Right lobe of liver (tissue), 6 donors: ENCODE measurements around the gene TMEM138. TPM values are rescaled to one million over a fixed set of nuclear protein-coding genes. Genes with fewer than 3 reads are reported as not detected.
A peak's percentile ranks its signal among the peaks of the same experiment; 100 is the strongest.

ENCODE experiments used
- ATAC-seq, 4 donors: fragments of 200-7000 bp; cut with Tn5 transposase; one replicate each; pipeline ENCODE4 v1.9.1; 2020; ENCODE audit warnings: mild to moderate bottlenecking in 4 of 4, moderate library complexity in 4 of 4
- DNase-seq, 3 donors: peaks; one replicate each; pipeline ENCODE4 v3.0.0-alpha.2; 2020
- H3K27ac ChIP-seq, 3 donors: fragments of 200-600 bp; one replicate each; pipeline ENCODE4 v1.8.0; 2022
- H3K27me3 ChIP-seq, 2 donors: fragments of 200-600 bp; one replicate each; pipeline ENCODE4 v1.8.0; 2022
- H3K36me3 ChIP-seq, 4 donors: fragments of 200-600 bp; sonication (generic) in 1 of 4; one replicate each; pipeline versions ENCODE4 v1.5.1 to v1.8.0; 2017 to 2022; ENCODE audit warnings: control low read depth in 1 of 4
- H3K4me1 ChIP-seq, 4 donors: fragments of 200-600 bp; sonication (generic) in 1 of 4; one replicate each; pipeline versions ENCODE4 v1.5.1 to v1.8.0; 2017 to 2022; ENCODE audit warnings: control low read depth in 1 of 4
- H3K4me3 ChIP-seq, 3 donors: fragments of 200-600 bp; one replicate each; pipeline ENCODE4 v1.8.0; 2022
- H3K9me3 ChIP-seq, 4 donors: fragments of 200-600 bp; sonication (generic) in 1 of 4; one replicate each; pipeline versions ENCODE4 v1.5.1 to v1.8.0; 2017 to 2022; ENCODE audit warnings: control low read depth in 1 of 4
- POLR2A ChIP-seq: fragments of 450-650 bp; IDR thresholded peaks from one replicate; pipeline ENCODE4 v1.6.1; 2017; ENCODE audit warnings: antibody characterized with exemption, mild to moderate bottlenecking
- WGBS: methylation state at CpG from one replicate; pipeline ENCODE4 v1.1.6; 2018; ENCODE audit warnings: low coverage, low lambda C conversion rate; ENCODE audit not compliant: insufficient coverage; ENCODE audit errors: missing lambda C conversion rate; 5-methylcytosine and 5-hydroxymethylcytosine counted together
- intact Hi-C, 2 donors: fragments of 100-400 bp; cut with DNase I; formaldehyde crosslinking; loops; one replicate each; pipeline versions ENCODE4 v1.11.2 to v1.14.1; 2022
- total RNA-seq, 6 experiments: library from RNA; depleted of rRNA in 2 of 6; stranded (reverse); fragments of >200 nt in 2 of 6; fragmentation: NEBNext Ultra II Directional in 3 of 6; extraction: Animal tissue kit (Norgen Biotek cat#: 25700) in 3 of 6; gene quantifications; one replicate each; pipeline versions ENCODE4 v1.1.0 to v1.2.4, GENCODE V29; 2016 to 2023
- TF ChIP-seq, protein P1 (sequence below), 4 donors: fragments of 200-600 bp in 3 of 4; fragments of 450-650 bp in 1 of 4; IDR thresholded peaks; one replicate each; pipeline versions ENCODE4 v1.5.1 to v1.8.0; 2016 to 2022; ENCODE audit warnings: antibody characterized with exemption in 4 of 4, mild to moderate bottlenecking in 2 of 4
- donor health status: DM: no; HTN: yes; CAD: no.
- donor health status: DM: no; HTN: no; CAD: no.
- donor health status: DM: no; HTN: no; CAD: no.
- donor health status: DM: no; HTN: yes; CAD: no.
- donor health status: DM: no; HTN: yes; CAD: no.

The TMEM138 gene
- total RNA-seq, 6 experiments from 2014 or later: 18.2 to 41.0 (median 26.4) TPM

DNA sequence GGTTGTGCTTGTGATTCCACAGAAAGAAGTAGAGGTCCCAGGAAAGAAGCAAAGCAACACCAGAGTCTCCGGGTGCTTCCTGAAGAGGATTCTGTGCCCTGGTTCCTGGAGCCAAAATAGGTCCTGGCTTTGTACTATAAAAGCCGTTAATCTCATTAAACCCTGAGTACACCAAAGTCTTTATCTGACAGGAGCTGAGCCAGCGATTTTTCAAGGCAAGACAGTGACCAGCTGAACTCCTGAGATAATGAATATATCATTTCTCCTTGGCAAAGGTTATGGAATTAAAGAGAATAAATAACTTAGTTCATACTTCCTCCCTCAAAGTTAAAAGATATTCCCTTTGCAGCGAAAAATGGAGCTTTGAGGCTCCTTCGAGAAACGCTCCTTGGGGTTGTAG is 5.2 kb downstream of the TMEM138 start:
- no peaks in the 10 kb centered on the region for H3K9me3 ChIP-seq

DNA sequence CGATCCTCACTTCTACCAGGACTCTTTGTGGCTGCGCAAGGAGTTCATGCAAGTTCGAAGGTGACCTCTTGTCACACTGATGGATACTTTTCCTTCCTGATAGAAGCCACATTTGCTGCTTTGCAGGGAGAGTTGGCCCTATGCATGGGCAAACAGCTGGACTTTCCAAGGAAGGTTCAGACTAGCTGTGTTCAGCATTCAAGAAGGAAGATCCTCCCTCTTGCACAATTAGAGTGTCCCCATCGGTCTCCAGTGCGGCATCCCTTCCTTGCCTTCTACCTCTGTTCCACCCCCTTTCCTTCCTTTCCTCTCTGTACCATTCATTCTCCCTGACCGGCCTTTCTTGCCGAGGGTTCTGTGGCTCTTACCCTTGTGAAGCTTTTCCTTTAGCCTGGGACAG is 6.5 kb downstream of the TMEM138 start:
- H3K27ac ChIP-seq: peak overlapping the region in 2 of 3 donors; percentile 47 to 70
- ATAC-seq (no peak), DNase-seq (no peak)
- intact Hi-C loops: no loop called here
- H3K9me3 ChIP-seq: no peaks in the 10 kb centered on the region
- no peak overlapping the region for H3K4me3 ChIP-seq
- H3K4me1 ChIP-seq: peaks cover 0 to 38% (median 14%) of the 10 kb centered on the region in 4 donors
- WGBS: 90% methylated on average over 3 of the region's 7 CpGs
- TF ChIP-seq POLR2A: no peak
- TF ChIP-seq, protein P1, sequence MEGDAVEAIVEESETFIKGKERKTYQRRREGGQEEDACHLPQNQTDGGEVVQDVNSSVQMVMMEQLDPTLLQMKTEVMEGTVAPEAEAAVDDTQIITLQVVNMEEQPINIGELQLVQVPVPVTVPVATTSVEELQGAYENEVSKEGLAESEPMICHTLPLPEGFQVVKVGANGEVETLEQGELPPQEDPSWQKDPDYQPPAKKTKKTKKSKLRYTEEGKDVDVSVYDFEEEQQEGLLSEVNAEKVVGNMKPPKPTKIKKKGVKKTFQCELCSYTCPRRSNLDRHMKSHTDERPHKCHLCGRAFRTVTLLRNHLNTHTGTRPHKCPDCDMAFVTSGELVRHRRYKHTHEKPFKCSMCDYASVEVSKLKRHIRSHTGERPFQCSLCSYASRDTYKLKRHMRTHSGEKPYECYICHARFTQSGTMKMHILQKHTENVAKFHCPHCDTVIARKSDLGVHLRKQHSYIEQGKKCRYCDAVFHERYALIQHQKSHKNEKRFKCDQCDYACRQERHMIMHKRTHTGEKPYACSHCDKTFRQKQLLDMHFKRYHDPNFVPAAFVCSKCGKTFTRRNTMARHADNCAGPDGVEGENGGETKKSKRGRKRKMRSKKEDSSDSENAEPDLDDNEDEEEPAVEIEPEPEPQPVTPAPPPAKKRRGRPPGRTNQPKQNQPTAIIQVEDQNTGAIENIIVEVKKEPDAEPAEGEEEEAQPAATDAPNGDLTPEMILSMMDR (IDR thresholded peaks at IDR 0.05): no peak
- no peaks in the 10 kb centered on the region for H3K27me3 ChIP-seq
- H3K36me3 ChIP-seq: peaks cover 0 to 44% (median 15%) of the 10 kb centered on the region in 4 donors

More for the DNA sequence above, 5.2 kb downstream of the TMEM138 start:
- Histone ChIP-seq H3K27me3 (no peaks in the 10 kb centered on the region), H3K27ac (no peak overlapping the region), H3K4me1 (peaks cover 0 to 42% (median 17%) of the 10 kb centered on the region in 4 donors), H3K36me3 (peaks cover 0 to 44% (median 15%) of the 10 kb centered on the region in 4 donors), H3K4me3 (no peak overlapping the region)
- no peak for TF ChIP-seq POLR2A
- TF ChIP-seq, protein P1 (IDR thresholded peaks at IDR 0.05): no peak
- ATAC-seq (no peak), DNase-seq (no peak)
- intact Hi-C loops: no loop called here
- WGBS: 74% methylated on average over 5 of the region's 6 CpGs

DNA sequence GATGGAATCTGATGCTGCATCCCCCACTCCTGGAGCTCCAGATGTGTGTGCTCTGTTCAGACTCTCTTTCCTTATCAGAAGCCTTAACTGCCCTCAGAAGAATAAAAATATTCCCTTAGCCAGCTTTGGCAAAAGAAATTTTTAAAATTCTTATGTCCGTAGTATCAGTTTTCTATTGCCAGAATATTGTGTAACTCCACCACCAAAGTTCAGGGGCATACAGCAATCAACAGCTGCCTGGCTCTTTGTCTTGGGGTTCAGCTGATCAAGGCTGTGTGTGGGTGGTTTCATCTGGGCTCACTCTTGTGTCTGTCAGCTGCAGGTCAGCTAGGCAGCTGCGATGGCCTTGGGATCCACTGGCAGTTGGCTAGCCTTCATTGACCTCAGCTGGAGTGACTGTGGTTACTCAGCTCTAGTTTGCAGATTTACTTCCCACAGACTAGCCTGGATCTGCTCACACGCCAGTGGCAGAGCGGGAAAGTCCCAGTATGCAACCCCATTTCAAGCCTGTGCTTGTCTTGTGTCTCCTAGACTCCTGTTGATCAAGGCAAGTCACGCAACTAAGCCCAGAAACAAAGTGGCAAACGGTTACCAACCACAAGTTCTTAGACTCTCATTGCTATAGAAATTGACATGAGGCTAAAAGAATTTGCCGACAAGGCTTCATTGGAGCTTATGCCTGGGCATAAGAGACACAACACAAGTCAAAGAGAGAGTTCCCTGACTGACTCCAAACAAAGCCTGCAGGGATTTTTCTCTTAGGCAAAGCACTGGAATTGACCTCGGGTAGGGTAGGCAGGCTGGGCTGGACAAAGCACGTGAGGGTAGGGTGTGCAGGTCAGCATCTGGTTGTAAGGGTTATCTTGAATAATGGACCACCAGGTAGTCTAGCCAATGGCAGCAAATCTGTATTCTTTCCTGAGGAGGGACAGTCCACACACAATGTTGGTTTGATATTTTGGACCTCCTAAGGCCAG is 7.5 kb downstream of the TMEM138 start:
- TF ChIP-seq, protein P1 (IDR thresholded peaks at IDR 0.05): no peak
- TF ChIP-seq POLR2A: no peak
- WGBS: 32% methylated on average over 8 of the region's 9 CpGs

DNA sequence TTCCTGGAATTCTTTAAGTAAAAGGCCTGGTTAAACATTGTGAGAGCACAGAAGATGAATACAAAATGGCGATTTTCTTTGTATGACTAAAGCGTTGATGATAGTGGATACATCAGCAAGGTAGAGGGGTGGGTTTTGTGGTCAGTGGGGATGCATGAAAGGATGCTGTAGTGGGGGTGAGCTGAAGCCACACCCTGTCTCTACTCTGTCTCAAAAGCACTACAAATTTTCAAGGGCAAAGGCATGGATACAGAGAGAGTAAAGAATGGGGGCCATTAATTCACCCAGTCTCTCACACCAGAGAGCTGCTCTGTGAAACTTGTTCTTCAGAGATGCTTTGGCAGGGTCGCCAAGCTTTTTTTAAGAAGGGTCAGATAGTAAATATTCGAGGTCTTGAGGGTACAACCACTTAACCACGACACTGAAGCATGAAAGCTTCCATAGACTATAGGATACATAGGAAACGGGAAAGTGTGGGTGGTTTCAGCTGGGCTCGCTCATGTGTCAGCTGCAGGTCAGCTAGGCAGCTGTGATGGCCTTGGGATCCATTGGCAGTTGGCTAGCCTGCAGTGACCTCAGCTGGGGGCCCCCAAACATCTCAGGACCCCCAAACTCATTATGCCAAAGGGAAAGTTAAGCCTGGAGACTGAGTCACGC is 8.3 kb downstream of the TMEM138 start:
- Histone ChIP-seq H3K36me3 (peaks cover 0 to 30% (median 11%) of the 10 kb centered on the region in 4 donors), H3K27me3 (no peaks in the 10 kb centered on the region), H3K9me3 (no peaks in the 10 kb centered on the region), H3K27ac (peak overlapping the region in 2 of 3 donors; percentile 4 to 65), H3K4me1 (peaks cover 0 to 31% (median 14%) of the 10 kb centered on the region in 4 donors), H3K4me3 (no peak overlapping the region)
- intact Hi-C loops: no loop called here
- ATAC-seq (no peak), DNase-seq (no peak)
- 75% methylated on average over 5 of the region's 8 CpGs for WGBS
- TF ChIP-seq POLR2A: no peak
- TF ChIP-seq, protein P1 (IDR thresholded peaks at IDR 0.05): no peak

More for the DNA sequence above, 7.5 kb downstream of the TMEM138 start:
- DNase-seq (peak; percentile 79 to 91 (median 89)), ATAC-seq (peak; percentile 94 to 97 (median 96))
- H3K4me1 ChIP-seq: peaks cover 0 to 28% (median 14%) of the 10 kb centered on the region in 4 donors
- intact Hi-C loops: no loop called here
- H3K36me3 ChIP-seq: peaks cover 0 to 38% (median 13%) of the 10 kb centered on the region in 4 donors
- H3K27ac ChIP-seq: peak overlapping the region in 2 of 3 donors; percentile 65 to 70
- H3K4me3 ChIP-seq: no peak overlapping the region
- no peaks in the 10 kb centered on the region for H3K27me3 ChIP-seq
- H3K9me3 ChIP-seq: no peaks in the 10 kb centered on the region
